ENCODE data around the gene ARGFX.

DNA sequence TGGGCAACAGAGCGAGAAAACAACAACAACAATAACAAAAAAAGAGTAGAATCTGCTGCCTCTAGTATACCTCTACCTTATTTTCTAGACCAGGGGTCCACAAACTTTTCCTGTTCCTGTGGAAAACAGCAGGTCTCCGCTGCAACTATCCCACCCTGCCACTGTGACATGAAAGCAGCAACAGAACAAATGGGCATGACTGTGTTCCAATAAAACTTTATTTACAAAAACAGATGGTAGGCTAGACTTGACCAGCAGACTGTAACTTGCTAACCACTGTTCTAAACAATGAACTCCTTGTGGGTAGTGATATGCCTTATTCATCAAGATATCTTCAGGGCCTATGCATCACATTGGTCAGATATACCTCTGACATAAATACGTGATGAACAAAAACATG is 47.2 kb upstream of the ARGFX start:
- TF ChIP-seq, protein P1, sequence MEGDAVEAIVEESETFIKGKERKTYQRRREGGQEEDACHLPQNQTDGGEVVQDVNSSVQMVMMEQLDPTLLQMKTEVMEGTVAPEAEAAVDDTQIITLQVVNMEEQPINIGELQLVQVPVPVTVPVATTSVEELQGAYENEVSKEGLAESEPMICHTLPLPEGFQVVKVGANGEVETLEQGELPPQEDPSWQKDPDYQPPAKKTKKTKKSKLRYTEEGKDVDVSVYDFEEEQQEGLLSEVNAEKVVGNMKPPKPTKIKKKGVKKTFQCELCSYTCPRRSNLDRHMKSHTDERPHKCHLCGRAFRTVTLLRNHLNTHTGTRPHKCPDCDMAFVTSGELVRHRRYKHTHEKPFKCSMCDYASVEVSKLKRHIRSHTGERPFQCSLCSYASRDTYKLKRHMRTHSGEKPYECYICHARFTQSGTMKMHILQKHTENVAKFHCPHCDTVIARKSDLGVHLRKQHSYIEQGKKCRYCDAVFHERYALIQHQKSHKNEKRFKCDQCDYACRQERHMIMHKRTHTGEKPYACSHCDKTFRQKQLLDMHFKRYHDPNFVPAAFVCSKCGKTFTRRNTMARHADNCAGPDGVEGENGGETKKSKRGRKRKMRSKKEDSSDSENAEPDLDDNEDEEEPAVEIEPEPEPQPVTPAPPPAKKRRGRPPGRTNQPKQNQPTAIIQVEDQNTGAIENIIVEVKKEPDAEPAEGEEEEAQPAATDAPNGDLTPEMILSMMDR (IDR thresholded peaks at IDR 0.05 in 2 of 3, conservative IDR thresholded peaks at IDR 0.05 in 1 of 3; ENCODE audit: borderline replicate concordance in 1 of 3, insufficient read depth in 1 of 3, low read depth in 2 of 3, low read length in 2 of 3): no peak
- TF ChIP-seq POLR2A (IDR thresholded peaks at IDR 0.05; ENCODE audit: borderline replicate concordance, extremely low read depth, insufficient read depth, insufficient read length) (no peak), EZH2 (IDR thresholded peaks at IDR 0.05) (no peak), POLR2AphosphoS5 (IDR thresholded peaks at IDR 0.05; ENCODE audit: low read depth, low read length) (no peak), EZH2phosphoT487 (IDR thresholded peaks at IDR 0.05; ENCODE audit: borderline replicate concordance) (no peak), ZNF274 (IDR thresholded peaks at IDR 0.05; ENCODE audit: low read depth, low read length) (no peak), ELF1 (IDR thresholded peaks at IDR 0.05; ENCODE audit: borderline replicate concordance, low read depth) (no peak), SIN3A (IDR thresholded peaks at IDR 0.05; ENCODE audit: low read depth) (no peak), TCF7L2 (IDR thresholded peaks at IDR 0.05; ENCODE audit: borderline replicate concordance, extremely low read depth, insufficient read depth, insufficient read length) (no peak), SRF (IDR thresholded peaks at IDR 0.05; ENCODE audit: low read depth) (no peak), RAD21 (IDR thresholded peaks at IDR 0.05; ENCODE audit: low read depth) (no peak)
- TF ChIP-seq, protein P2, sequence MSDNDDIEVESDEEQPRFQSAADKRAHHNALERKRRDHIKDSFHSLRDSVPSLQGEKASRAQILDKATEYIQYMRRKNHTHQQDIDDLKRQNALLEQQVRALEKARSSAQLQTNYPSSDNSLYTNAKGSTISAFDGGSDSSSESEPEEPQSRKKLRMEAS (IDR thresholded peaks at IDR 0.05): no peak
- TF ChIP-seq, protein P3, sequence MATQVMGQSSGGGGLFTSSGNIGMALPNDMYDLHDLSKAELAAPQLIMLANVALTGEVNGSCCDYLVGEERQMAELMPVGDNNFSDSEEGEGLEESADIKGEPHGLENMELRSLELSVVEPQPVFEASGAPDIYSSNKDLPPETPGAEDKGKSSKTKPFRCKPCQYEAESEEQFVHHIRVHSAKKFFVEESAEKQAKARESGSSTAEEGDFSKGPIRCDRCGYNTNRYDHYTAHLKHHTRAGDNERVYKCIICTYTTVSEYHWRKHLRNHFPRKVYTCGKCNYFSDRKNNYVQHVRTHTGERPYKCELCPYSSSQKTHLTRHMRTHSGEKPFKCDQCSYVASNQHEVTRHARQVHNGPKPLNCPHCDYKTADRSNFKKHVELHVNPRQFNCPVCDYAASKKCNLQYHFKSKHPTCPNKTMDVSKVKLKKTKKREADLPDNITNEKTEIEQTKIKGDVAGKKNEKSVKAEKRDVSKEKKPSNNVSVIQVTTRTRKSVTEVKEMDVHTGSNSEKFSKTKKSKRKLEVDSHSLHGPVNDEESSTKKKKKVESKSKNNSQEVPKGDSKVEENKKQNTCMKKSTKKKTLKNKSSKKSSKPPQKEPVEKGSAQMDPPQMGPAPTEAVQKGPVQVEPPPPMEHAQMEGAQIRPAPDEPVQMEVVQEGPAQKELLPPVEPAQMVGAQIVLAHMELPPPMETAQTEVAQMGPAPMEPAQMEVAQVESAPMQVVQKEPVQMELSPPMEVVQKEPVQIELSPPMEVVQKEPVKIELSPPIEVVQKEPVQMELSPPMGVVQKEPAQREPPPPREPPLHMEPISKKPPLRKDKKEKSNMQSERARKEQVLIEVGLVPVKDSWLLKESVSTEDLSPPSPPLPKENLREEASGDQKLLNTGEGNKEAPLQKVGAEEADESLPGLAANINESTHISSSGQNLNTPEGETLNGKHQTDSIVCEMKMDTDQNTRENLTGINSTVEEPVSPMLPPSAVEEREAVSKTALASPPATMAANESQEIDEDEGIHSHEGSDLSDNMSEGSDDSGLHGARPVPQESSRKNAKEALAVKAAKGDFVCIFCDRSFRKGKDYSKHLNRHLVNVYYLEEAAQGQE (IDR thresholded peaks at IDR 0.05; ENCODE audit: low read depth): no peak
- TF ChIP-seq, protein P4, sequence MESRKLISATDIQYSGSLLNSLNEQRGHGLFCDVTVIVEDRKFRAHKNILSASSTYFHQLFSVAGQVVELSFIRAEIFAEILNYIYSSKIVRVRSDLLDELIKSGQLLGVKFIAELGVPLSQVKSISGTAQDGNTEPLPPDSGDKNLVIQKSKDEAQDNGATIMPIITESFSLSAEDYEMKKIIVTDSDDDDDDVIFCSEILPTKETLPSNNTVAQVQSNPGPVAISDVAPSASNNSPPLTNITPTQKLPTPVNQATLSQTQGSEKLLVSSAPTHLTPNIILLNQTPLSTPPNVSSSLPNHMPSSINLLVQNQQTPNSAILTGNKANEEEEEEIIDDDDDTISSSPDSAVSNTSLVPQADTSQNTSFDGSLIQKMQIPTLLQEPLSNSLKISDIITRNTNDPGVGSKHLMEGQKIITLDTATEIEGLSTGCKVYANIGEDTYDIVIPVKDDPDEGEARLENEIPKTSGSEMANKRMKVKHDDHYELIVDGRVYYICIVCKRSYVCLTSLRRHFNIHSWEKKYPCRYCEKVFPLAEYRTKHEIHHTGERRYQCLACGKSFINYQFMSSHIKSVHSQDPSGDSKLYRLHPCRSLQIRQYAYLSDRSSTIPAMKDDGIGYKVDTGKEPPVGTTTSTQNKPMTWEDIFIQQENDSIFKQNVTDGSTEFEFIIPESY (IDR thresholded peaks at IDR 0.05; ENCODE audit: extremely low read depth, insufficient replicate concordance, low read length): no peak
